ENCODE measurements around the gene GNG5. TPM values are rescaled to one million over a fixed set of nuclear protein-coding genes. Genes with fewer than 3 reads are reported as not detected.

GNG5 gene
- 10.4 and 12.8 TPM in 2 replicates for total RNA-seq

DNA sequence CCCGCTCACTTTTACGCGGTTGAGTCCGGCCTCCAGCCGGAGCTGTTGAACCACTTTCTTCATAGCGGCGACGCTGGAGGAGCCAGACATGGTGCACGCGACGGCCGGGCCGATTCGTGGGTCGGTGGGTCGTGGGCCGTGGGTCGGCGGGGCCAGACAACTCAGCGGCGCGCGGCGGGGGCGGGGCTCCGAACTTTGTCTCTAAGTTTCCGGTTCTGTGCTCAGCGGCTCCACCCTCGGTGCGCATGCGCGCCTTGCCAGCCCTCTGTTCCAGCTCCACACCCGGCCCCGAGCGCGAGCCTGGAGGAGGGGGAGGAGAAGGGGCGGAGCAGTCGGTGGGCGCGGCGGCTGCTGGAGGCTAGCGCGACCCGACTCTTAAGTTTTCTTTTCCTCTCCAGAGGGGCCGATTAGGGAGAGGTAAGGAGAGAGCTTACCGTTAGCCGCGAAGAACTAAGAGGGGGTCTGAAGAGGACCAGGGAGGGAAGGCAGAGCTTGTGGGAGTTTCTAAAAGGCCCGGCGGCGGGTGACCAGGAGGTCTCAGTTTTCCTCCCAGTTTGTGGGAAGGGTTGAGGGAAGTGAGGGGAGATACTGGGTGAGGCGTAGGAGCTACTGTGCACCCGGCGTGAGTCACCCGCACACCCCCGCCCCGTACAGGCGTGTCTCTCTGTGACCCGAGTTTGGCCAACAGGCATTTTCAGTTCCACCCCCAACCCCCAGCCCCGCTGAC is at the start of gene GNG5, which contains the start of gene SPATA1:
Gene GNG5, minus strand, starts transcription at position 580 of the 727 bp plus-strand sequence. Its CDS starts 490 bp downstream, at position 90.
Gene SPATA1, plus strand, starts transcription at position 385 of the 727 bp plus-strand sequence. CDS start 9,974 bp downstream, outside the sequence.

GRCh38 chr1:84478876-84479868 is 27.2 kb downstream of the GNG5 start, which contains the start of gene RPF1:
TSS of gene RPF1 (plus strand) at chr1:84479266. CDS start at chr1:84479282, 16 bp downstream.

Other genes with a start within 250 kb of the GNG5 start
- gene SAMD13, start 204.9 kb downstream of the GNG5 start, total RNA-seq = 0.49 and 0.97 TPM in 2 replicates
- gene DNASE2B, start 108.1 kb downstream of the GNG5 start, total RNA-seq = not detected in 2 replicates
- 23.4 and 25.0 TPM in 2 replicates for gene RPF1, start 27.3 kb downstream of the GNG5 start, total RNA-seq
- gene SPATA1, start 195 bp downstream of the GNG5 start, total RNA-seq = 0.61 and 2.3 TPM in 2 replicates
- gene CTBS, start 67.9 kb upstream of the GNG5 start, total RNA-seq = 13.0 and 16.5 TPM in 2 replicates
- 6.6 and 6.8 TPM in 2 replicates for gene SSX2IP, start 183.9 kb upstream of the GNG5 start, total RNA-seq